Right atrium auricular region (tissue), 2 donors: Measurements from ENCODE around the gene GALNT10. TPM values are rescaled to one million over a fixed set of nuclear protein-coding genes. Genes with fewer than 3 reads are reported as not detected.

ENCODE experiments used
- DNase-seq: peaks from one replicate; pipeline ENCODE4 v3.0.0-alpha.2; 2019; ENCODE audit warnings: low spot score
- H3K27ac ChIP-seq, 2 donors: fragments of 200-600 bp; sonication (generic); 1 replicate in 1 of 2; 2 replicates in 1 of 2; pipeline ENCODE4 v1.5.1; 2016 to 2019
- H3K27me3 ChIP-seq, 2 donors: fragments of 200-600 bp; sonication (generic); one replicate each; pipeline versions ENCODE4 v1.5.1 to v1.6.0; 2017 to 2019
- H3K36me3 ChIP-seq: fragments of 200-600 bp; sonication (generic); one replicate; pipeline ENCODE4 v1.5.1; 2016
- H3K4me1 ChIP-seq, 2 donors: fragments of 200-600 bp; sonication (generic); one replicate each; pipeline versions ENCODE4 v1.5.1 to v1.6.0; 2017 to 2019
- H3K4me3 ChIP-seq, 2 donors: fragments of 200-600 bp; sonication (generic); 1 replicate in 1 of 2; 2 replicates in 1 of 2; pipeline ENCODE4 v1.5.1; 2017 to 2019; ENCODE audit warnings: mild to moderate bottlenecking in 1 of 2, moderate library complexity in 1 of 2
- H3K9me3 ChIP-seq, 2 donors: fragments of 200-600 bp; sonication (generic); one replicate each; pipeline ENCODE4 v1.5.1; 2019
- total RNA-seq, 2 donors: library from RNA; depleted of rRNA; stranded (reverse); fragments of >200 nt; gene quantifications; one replicate each; pipeline ENCODE4 v1.1.0, GENCODE V29; 2016
- TF ChIP-seq, protein P1 (sequence below), 2 donors: fragments of 200-600 bp; sonication (generic); IDR thresholded peaks; one replicate each; pipeline ENCODE4 v1.5.1; 2019; ENCODE audit warnings: antibody characterized with exemption in 2 of 2

GALNT10 gene
- total RNA-seq, 2 donors from 2014 or later: 13.2 to 18.4 TPM

- no peaks in the 10 kb centered on the region for H3K4me1 ChIP-seq
- H3K27ac ChIP-seq: no peak overlapping the region
- TF ChIP-seq, protein P1, sequence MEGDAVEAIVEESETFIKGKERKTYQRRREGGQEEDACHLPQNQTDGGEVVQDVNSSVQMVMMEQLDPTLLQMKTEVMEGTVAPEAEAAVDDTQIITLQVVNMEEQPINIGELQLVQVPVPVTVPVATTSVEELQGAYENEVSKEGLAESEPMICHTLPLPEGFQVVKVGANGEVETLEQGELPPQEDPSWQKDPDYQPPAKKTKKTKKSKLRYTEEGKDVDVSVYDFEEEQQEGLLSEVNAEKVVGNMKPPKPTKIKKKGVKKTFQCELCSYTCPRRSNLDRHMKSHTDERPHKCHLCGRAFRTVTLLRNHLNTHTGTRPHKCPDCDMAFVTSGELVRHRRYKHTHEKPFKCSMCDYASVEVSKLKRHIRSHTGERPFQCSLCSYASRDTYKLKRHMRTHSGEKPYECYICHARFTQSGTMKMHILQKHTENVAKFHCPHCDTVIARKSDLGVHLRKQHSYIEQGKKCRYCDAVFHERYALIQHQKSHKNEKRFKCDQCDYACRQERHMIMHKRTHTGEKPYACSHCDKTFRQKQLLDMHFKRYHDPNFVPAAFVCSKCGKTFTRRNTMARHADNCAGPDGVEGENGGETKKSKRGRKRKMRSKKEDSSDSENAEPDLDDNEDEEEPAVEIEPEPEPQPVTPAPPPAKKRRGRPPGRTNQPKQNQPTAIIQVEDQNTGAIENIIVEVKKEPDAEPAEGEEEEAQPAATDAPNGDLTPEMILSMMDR (IDR thresholded peaks at IDR 0.05): no peak
- no peaks in the 10 kb centered on the region for H3K9me3 ChIP-seq
- DNase-seq: no peak
- no peaks in the 10 kb centered on the region for H3K27me3 ChIP-seq
- no peaks in the 10 kb centered on the region for H3K36me3 ChIP-seq
- H3K4me3 ChIP-seq: no peak overlapping the region
Measured at GRCh38 chr5:154321546-154321945, 131.0 kb downstream of the GALNT10 start.

DNA sequence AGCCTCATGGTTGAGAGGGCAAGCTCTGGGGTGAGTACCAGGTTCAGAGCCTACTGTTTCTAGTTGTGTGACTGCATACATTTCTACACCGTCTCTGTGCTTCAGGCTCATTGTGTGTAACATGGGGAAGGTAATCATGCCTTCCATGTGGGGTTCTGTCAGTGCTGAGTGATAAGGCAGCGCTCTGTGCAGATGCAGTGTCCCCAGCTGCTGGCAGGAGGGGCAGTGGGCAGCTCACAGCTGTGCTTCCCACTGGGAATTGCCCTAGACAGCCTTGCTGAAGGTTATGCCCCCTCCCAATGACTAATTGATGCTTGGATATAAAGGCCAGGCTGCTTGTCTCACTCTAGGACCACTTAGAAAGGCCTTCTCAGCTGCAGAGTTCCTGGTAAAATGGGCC is 133.5 kb downstream of the GALNT10 start:
- Histone ChIP-seq H3K27ac (no peak overlapping the region), H3K4me3 (no peak overlapping the region), H3K4me1 (no peaks in the 10 kb centered on the region), H3K36me3 (no peaks in the 10 kb centered on the region), H3K27me3 (no peaks in the 10 kb centered on the region), H3K9me3 (no peaks in the 10 kb centered on the region)
- TF ChIP-seq, protein P1 (IDR thresholded peaks at IDR 0.05): no peak
- no peak for DNase-seq

- no peak overlapping the region for H3K4me3 ChIP-seq
- TF ChIP-seq, protein P1 (IDR thresholded peaks at IDR 0.05): no peak
Measured at GRCh38 chr5:154325566-154325965, 135.0 kb downstream of the GALNT10 start.

GRCh38 chr5:154329062-154329461 is 138.5 kb downstream of the GALNT10 start:
- TF ChIP-seq, protein P1 (IDR thresholded peaks at IDR 0.05): no peak
- Histone ChIP-seq H3K27me3 (no peaks in the 10 kb centered on the region), H3K4me1 (no peaks in the 10 kb centered on the region)

More at GRCh38 chr5:154325566-154325965, 135.0 kb downstream of the GALNT10 start:
- no peaks in the 10 kb centered on the region for H3K4me1 ChIP-seq
- H3K27me3 ChIP-seq: no peaks in the 10 kb centered on the region
- H3K27ac ChIP-seq: no peak overlapping the region
- H3K9me3 ChIP-seq: no peaks in the 10 kb centered on the region
- no peak for DNase-seq
- no peaks in the 10 kb centered on the region for H3K36me3 ChIP-seq

GRCh38 chr5:154329519-154330040 is 139.0 kb downstream of the GALNT10 start:
- Histone ChIP-seq H3K4me3 (no peak overlapping the region), H3K36me3 (peaks cover 9% of the 10 kb centered on the region), H3K27me3 (no peaks in the 10 kb centered on the region), H3K4me1 (no peaks in the 10 kb centered on the region), H3K9me3 (no peaks in the 10 kb centered on the region), H3K27ac (no peak overlapping the region)
- TF ChIP-seq, protein P1 (IDR thresholded peaks at IDR 0.05): no peak
- DNase-seq: no peak

More at GRCh38 chr5:154329062-154329461, 138.5 kb downstream of the GALNT10 start:
- no peak overlapping the region for H3K27ac ChIP-seq
- H3K9me3 ChIP-seq: no peaks in the 10 kb centered on the region
- H3K4me3 ChIP-seq: no peak overlapping the region
- DNase-seq: no peak
- H3K36me3 ChIP-seq: peaks cover 9% of the 10 kb centered on the region

- Histone ChIP-seq H3K4me3 (no peak overlapping the region), H3K36me3 (peaks cover 9% of the 10 kb centered on the region), H3K27ac (no peak overlapping the region), H3K27me3 (no peaks in the 10 kb centered on the region), H3K9me3 (no peaks in the 10 kb centered on the region), H3K4me1 (no peaks in the 10 kb centered on the region)
- DNase-seq: no peak
- TF ChIP-seq, protein P1 (IDR thresholded peaks at IDR 0.05): no peak
Measured at GRCh38 chr5:154330097-154330667, 139.6 kb downstream of the GALNT10 start.
